ENCODE data around the gene MAPRE2.

The MAPRE2 gene

DNA sequence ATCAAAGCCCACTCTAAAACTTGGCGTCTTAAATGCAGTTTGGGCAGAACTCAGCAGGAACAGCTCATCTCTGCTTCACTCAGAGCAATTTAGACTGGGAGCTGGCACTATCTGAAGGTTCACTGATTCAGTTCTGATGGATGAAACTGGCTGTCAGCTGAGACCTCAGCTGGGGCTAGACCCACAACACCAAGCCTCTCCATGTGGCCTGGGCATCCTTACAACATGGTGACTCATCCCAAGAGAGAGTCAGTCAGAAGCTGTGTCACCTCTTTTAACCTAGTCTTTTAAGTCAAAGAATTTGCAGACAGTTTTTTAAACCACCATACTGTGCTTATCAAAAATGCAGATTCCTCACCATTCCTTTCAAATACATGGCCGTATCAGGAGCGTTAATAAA, 137.0 kb downstream of the MAPRE2 start:
- Histone ChIP-seq H3K9me3 (no peaks in the 10 kb centered on the region), H3K27me3 (no peaks in the 10 kb centered on the region), H3K4me3 (ENCODE audit: low read depth, low read length) (no peak overlapping the region), H3K4me1 (no peaks in the 10 kb centered on the region), H3K36me3 (no peaks in the 10 kb centered on the region)
- no peak for DNase-seq
- TF ChIP-seq, protein P1, sequence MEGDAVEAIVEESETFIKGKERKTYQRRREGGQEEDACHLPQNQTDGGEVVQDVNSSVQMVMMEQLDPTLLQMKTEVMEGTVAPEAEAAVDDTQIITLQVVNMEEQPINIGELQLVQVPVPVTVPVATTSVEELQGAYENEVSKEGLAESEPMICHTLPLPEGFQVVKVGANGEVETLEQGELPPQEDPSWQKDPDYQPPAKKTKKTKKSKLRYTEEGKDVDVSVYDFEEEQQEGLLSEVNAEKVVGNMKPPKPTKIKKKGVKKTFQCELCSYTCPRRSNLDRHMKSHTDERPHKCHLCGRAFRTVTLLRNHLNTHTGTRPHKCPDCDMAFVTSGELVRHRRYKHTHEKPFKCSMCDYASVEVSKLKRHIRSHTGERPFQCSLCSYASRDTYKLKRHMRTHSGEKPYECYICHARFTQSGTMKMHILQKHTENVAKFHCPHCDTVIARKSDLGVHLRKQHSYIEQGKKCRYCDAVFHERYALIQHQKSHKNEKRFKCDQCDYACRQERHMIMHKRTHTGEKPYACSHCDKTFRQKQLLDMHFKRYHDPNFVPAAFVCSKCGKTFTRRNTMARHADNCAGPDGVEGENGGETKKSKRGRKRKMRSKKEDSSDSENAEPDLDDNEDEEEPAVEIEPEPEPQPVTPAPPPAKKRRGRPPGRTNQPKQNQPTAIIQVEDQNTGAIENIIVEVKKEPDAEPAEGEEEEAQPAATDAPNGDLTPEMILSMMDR (IDR thresholded peaks at IDR 0.05; ENCODE audit: low read depth, low read length), result no peak

DNA sequence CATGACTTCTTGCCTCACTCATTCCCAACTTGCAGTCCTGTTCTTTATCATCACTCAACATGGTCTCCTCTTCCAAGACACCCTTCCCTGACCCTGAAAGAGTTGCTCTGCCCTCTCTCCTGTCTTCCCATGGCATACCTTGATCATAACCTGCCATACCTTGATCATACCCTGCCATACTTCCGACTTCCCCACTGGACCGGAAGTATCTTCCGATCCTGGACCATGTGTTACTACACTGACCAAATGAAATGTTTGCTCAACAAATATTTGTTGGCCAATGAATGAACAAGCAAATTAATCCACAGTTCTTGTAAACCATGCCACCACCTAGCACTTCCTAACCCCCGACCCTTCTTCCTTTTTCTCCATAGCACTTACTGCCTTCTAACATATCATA, 138.7 kb downstream of the MAPRE2 start:
- Histone ChIP-seq H3K36me3 (no peaks in the 10 kb centered on the region), H3K4me3 (ENCODE audit: low read depth, low read length) (no peak overlapping the region), H3K4me1 (no peaks in the 10 kb centered on the region), H3K27me3 (no peaks in the 10 kb centered on the region), H3K9me3 (no peaks in the 10 kb centered on the region)
- TF ChIP-seq, protein P1 (IDR thresholded peaks at IDR 0.05; ENCODE audit: low read depth, low read length), result no peak
- no peak for DNase-seq

- Histone ChIP-seq H3K9me3 (no peaks in the 10 kb centered on the region), H3K36me3 (no peaks in the 10 kb centered on the region), H3K4me1 (no peaks in the 10 kb centered on the region), H3K4me3 (ENCODE audit: low read depth, low read length) (no peak overlapping the region), H3K27me3 (no peaks in the 10 kb centered on the region)
- TF ChIP-seq, protein P1 (IDR thresholded peaks at IDR 0.05; ENCODE audit: low read depth, low read length), result no peak
- no peak for DNase-seq
These were observed 139.2 kb downstream of the MAPRE2 start for GRCh38 chr18:35180455-35180854.

DNA sequence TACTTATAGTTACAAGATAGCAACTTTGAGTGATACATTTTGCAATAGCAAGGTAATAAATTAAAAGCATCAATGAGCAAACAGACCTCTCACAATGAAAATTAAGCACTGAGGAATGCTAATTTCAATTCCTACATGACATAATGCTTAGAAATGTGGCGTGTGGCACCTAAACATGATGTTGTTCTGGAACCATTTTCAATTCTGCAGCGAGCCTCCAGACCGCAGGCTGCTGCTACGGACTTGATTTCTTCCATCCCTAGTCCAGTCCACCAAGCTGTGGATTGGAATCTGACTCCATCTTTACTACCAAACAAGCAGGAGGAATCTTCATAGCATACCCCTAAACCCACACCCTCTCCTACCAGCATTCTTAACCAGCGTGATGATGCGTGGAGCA, 140.9 kb downstream of the MAPRE2 start:
- H3K4me3 ChIP-seq (ENCODE audit: low read depth, low read length), result no peak overlapping the region
- H3K27me3 ChIP-seq, result no peaks in the 10 kb centered on the region
- H3K9me3 ChIP-seq, result no peaks in the 10 kb centered on the region
- H3K36me3 ChIP-seq, result no peaks in the 10 kb centered on the region
- DNase-seq, result no peak
- TF ChIP-seq, protein P1 (IDR thresholded peaks at IDR 0.05; ENCODE audit: low read depth, low read length), result no peak
- H3K4me1 ChIP-seq, result no peaks in the 10 kb centered on the region

DNA sequence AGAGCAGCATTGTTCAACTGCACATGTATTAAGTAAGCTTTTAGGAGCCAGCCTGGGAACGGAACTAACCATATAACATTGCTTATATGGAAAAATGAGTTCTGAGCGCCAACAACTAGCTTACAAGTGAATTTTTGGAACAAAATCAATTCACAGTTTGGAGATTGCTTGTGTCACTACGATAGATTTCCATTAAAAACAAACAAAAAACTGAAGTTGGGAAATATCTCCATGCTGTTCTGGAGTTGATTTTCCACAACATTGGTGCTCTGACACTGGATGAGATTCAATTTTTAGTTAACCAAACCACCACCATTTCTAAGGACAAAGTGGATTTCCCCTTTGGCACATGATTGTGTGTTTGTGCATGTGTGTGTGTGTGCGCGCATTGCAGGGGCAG, 142.7 kb downstream of the MAPRE2 start:
- no peaks in the 10 kb centered on the region for H3K9me3 ChIP-seq
- H3K4me1 ChIP-seq, result no peaks in the 10 kb centered on the region
- TF ChIP-seq, protein P1 (IDR thresholded peaks at IDR 0.05; ENCODE audit: low read depth, low read length), result no peak
- H3K4me3 ChIP-seq (ENCODE audit: low read depth, low read length), result no peak overlapping the region
- H3K27me3 ChIP-seq, result no peaks in the 10 kb centered on the region
- no peak for DNase-seq
- H3K36me3 ChIP-seq, result no peaks in the 10 kb centered on the region

DNA sequence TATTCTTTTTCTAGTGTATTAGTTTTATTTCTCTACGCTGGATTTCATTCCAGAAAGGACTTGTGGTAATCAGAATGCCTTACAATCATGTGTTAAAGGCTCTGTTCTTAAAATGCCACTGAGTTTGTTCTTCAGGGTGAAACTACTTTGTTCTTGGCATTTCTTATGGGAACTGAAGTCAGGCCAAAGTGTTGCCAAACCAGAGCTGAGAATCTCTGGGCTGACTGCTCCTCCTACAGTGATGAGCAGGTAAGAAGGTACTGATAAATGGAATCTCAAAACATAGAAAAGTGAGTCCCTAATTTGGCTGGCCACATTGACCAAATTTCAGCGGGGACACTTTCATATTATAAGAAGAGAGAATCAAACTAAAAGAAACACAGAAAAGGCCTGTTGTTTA, 144.6 kb downstream of the MAPRE2 start:
- Histone ChIP-seq H3K36me3 (no peaks in the 10 kb centered on the region), H3K4me1 (no peaks in the 10 kb centered on the region), H3K27me3 (no peaks in the 10 kb centered on the region), H3K9me3 (no peaks in the 10 kb centered on the region), H3K4me3 (ENCODE audit: low read depth, low read length) (no peak overlapping the region)
- TF ChIP-seq, protein P1 (IDR thresholded peaks at IDR 0.05; ENCODE audit: low read depth, low read length), result no peak
- DNase-seq, result no peak

Measured in BE2C (cell line).